GM19025 (cell line): ENCODE data around the gene EXD3.
"Not testable (repeated sequence)": the region's sequence is repeated elsewhere in the genome, so short reads cannot be mapped to it uniquely, and the experiment has no call there.

Experiments
- ATAC-seq: cut with Tn5 transposase; IDR thresholded peaks from one replicate; pipeline ENCODE4 v1.9.1; 2021; ENCODE audit warnings: mild to moderate bottlenecking, low read depth, moderate library complexity; ENCODE audit not compliant: unreplicated experiment

EXD3 gene

DNA sequence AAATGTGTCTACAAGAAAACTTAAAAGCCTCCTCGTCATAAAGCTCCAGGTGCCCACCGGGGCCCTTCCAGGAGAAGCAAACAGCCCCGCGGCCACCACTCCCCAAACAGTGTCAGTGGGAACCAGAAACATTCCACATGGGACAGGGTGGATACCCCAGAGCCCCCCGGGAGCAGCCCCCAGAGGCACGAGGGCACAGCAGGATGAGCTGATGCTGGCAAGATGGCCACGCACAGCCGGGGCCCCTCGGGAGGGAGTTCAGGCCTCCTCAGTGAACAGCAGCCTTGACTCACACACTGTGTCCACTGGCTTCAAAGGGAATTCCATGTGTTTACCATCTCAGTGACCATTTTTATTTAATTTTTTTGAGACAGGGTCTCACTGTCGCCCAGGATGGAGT is 10.5 kb downstream of the EXD3 start:
- ATAC-seq: no peak

DNA sequence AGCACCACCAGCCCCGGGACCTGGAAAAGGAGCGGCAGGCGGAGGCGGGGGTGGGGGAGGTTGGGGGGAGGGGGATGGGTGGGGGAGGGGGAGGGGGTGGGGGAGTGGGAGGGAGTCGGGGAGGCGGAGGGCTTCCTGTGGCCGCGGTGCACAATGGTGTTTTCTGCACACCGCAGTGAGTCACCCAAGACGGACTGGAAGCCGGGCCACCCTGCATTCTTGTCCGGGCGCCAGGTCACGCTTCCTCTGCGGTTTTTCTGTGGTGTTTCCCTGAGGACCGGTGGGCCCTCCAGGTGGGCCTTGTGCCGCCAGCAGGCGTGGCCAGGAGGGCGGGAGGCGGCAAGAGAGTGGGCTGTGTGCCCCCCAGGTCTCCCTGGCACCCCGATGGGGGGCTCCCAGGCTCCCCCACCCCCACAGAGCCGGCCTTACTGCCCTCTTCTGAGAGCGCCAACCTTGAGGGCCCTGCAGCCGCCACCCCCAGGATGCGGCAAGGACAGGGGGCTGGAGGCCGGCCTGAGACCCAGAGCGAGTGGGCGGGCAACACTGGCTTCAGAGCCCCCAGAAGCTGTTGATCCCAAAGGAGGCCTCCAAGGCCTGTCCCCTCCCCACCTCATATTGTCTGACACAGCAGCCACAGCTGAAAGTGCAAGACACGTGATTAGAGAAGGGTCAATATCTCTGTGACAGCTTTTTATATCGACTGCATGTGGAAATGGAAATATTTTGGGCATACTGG is 11.1 kb downstream of the EXD3 start:
- no peak for ATAC-seq

DNA sequence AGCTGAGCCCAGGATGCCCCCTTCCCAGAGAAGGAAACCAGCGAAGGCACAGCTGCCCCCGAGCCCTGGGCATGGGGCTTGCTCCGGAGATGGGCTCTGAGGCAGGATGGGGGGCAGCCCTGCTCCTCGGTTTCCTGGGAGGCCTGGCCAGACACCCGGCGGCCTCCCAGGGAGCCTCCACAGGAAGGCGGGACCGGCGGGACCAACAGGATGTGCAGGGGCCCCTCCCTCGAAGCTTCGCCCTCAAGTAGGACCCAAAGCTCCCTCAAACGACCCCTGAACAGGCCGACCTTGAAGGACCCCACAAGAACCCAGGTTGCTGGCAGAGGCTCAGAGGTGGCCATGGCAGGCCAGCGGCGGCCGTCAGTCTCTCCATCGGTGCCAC is 11.7 kb downstream of the EXD3 start:
- no peak for ATAC-seq

DNA sequence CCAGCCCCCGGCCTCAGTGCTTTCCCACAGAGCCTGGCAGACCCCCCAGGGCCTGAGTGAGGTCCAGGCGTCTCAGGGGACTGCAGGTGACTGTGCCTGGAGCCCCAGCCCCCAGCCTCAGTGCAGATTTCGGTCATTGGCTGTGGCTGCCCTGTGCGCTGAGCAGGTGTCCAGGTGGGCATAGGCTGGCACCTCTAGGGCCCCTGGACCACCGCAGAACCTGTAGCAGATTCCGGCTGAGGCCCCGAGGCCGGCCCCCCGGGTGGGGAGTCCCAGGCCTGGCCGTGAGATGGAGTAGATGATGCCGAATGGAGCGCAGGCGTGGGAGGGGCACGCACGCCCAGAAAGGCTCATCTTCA is 12.1 kb downstream of the EXD3 start:
- no peak for ATAC-seq

DNA sequence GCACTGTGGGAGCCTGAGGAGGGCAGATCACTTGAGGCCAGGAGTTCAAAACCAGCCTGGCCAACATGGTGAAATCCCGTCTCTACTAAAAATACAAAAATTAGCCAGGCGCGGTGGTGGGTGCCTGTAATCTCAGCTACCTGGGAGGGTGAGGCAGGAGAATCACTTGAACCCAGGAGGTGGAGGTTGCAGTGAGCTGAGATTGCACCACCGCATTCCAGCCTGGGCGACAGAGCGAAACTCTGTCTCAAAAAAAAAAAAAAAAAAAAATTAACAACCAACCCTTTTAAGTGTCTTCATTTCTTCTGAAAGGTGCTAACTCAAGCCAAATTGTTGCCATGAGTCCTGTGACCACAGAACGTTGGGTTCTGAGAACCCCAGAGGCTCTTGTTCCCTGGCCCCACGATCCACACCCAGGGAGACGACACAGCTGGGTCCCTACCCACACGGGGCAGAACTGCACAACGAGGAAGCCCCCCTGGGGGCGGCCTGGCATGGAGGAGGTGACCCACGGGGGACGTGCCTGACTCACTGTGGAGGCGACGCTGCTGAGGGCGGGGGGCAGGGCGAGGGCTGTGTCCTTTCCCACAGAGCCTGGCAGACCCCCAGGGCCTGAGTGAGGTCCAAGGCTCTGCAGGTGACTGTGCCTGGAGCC is 12.6 kb downstream of the EXD3 start:
- ATAC-seq: not testable (repeated sequence)

DNA sequence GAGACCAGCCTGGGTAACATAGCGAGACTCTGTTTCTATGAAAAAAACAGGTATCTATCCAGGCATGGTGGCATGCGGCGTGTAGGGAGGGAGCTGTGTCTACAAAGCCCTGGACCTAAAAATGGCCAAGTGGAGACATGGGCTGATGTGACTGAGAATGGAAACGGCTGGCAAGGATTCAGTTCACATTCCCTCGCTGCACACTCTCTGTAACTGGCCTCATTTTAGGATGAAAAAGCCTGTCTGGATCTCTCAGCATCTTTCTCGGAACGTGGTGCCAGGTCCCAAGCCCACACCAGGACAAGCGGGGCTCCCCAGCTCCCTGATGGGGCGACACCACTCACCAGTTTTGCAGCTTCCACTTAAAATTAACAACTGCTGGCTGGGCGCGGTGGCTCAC is 13.4 kb downstream of the EXD3 start:
- no peak for ATAC-seq

DNA sequence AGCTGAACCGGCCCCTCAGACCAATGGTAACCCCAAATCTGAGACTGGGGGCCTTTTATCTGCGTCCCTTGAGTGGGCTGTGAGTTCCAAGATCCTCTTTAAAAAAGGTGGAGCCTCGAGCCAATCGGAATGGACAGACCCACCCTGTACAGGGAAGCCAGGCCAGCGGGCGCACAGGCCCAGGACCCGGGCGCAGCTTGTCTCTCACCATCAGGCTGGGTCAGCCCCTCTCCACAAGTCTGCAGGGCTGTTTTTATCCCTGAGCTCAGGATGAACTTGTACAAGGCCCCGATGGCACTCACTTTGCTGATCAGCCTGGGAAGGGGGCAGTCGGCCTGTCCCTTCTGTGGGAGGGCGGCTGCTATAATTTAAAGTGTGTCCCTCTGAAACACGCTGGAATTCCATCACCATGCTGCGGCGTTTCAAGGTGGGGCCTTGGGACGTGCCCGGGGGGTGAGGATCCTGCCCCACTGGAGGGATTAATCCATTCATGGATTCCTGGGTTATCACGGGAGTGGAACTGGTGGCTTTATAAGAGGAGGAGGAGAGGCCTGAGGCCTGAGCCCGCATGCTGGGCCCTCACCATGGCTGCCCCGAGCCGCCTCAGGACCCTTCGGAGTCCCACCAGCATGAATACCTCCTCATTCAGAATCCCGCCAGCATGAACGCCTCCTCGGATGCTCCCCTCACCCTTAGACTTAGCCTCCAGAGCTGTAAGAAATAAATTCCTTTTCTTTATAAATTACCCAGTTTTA is 14.1 kb downstream of the EXD3 start:
- ATAC-seq: no peak

DNA sequence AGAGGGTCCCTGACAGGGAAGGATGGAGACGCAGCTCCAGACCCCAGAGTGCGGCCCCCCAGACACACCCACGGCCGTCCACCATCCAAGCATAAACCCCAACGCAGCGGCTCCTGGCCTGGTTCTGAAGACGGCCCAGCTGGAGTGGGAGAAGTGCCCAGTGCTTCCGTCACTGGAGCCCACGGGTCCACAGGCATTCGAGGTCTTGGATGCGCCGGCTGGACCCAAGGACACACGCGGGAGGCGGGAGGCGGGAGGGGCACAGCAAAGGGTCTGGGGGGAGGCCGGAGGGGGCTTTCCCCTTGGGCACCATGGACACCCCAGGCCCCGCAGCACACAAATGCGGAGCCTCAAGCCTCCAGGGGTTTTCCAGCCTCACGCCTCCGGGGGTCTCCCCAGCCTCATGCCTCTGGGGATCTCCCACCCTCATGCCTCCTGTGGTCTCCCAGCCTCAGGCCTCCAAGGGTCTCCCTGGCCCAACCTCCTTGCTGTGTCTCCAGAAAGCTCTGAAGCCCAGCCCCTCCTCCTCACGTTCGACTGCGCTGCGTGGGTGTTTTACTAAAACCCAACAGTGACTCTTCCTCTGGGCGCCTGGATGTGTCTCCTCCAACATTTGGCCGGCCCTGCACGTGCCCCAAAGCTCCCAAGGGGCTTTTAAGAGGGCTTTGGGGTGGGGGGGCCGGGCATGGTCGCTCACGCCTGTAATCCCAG is 15.2 kb downstream of the EXD3 start:
- no peak for ATAC-seq

DNA sequence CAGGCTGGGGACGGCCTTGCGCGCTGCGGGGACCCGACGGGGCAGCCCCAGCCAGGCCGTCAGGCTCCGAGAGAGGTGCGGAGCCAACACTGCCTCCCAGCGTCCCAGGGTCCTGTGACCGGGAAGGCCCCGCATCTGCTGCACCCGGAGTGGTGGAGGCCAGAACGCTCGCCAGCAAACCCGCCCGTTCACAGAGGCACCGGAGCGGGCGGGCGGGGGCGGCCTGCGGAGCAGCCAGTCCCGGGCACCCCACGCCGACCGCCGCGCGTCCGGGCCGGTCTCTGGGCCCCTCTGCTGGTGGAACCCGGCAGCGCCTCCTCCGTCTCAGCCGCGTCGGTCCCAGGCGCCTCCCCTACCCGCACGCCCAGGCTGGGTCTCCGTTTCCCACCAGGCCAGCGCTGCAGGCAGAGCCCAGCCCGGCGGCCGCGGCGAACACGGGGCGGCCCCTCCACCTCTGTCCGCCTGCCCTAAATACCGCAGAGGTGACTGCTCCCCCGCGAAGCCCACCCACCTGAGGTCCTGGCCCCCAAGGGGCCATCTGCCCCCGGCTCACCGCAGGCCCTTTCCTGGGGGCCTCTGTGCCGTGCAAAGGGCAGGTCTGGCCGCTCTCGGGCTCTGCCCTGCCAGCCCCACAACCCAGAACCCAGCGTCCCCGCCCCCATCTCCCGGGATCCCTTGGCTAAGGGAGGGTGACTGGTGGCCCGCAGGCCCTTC is 15.9 kb downstream of the EXD3 start:
- ATAC-seq: no peak

DNA sequence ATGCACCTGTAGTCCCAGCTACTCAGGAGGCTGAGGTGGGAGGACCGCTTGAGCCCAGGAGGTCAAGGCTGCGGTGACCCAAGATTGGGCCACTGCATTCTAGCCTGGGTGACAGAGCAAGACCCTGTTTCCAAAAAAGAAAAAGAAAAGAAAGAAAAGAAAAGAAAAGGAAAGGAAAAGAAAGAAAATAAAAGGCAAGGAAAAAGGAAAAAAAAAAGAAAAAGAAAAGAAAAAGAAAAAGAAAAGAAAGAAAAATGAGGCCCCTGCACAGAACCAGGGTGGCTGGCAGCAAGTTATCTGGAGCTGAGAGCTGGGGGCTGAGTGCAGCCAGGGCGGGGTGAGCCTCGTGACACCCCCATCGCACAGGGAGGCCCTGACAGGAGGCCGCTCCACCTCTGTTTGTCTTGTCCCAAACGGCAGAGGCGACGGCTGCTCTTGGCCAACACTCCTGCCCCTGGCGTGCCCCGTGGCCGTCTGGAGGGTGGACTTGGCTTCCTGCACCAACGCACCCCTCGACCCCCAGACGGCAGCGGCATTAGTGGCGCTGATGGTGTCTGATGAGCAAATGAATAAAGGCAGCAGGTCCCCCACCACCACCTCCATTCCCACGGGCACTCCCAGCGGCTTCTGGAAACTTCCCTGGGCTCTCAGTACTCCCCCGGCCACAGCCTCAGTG is 16.7 kb downstream of the EXD3 start:
- no peak for ATAC-seq

DNA sequence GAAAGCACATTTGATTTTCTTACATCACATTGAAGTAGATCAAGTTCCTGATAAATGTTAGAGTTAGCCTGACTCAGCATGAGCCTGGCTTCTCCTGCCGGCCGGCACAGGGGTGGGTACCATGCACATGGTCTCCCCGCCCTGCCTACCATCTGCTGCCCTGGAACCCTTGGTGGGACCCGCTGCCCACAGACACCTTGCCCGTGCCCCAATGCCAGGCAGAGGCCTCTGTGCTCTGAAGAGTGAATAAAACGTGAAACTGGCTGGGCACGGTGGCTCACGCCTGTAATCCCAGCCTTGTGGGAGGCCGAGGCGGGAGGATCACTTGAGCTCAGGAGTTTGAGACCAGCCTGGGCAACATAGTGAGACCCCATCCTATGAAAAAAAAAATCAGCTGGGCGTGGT is 17.3 kb downstream of the EXD3 start:
- ATAC-seq: no peak

DNA sequence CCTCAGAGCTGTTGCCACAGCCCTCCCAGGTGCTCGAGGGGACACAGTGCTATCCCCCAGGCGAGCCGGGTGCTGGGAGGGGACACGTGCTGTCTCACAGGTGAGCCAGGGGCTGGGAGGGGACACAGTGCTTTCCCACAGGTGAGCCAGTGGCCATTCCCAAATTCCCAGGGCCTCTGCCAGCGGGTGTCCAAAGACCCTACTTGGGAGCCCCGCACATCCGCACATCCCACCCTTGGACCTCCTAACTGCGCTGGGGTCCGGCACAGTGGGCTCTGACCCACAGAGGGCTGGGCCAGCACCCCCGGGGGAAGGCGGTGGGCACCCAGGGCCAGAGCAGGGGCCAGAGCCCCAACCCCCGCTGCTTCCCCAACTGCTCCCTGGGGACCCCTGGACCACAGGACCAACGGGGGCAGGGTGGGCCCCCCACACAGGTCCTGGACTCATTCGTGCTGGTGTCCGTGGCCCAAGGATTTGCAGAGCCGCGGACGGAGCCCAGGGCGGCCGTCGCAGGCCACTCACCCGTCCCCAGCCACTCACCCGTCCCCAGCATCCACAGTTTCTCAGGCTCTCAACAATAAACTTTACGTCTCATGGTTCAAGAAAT is 17.9 kb downstream of the EXD3 start:
- no peak for ATAC-seq

DNA sequence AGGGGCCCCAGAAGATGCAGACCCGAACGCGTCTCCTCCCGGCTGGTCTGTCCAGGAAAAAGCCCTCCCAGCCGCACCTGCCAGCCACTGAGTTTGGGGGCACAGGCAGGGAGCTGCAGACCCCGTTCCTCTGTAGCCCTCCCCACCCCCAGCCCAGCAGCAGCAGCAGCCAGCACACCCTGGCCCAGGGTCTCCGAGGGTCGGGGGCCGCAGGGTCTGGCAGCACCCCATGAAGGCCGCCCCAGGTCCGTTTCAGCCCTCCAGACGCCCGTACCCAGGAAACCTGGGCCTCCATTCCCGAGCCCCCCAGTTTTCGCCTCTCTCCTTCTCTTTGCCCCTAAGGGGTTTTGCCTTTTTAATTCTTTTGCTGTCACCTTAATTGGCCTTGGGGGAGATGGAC is 19.7 kb downstream of the EXD3 start:
- ATAC-seq: no peak

DNA sequence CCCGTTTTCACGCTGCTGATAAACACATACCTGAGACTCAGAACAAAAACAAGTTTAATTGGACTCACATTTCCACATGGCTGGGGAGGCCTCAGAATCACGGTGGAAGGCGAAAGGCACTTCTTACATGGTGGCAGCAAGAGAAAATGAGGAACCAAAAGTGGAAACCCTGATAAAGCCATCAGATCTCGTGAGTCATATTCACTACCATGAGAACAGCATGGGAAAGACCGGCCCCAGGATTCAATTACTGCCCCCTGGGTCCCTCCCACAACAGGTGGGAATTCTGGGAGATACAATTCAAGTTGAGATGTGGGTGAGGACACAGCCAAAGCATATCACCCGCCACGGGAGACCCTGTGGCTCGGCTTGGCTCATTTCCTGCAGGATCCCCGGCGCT is 20.2 kb downstream of the EXD3 start:
- ATAC-seq: no peak

DNA sequence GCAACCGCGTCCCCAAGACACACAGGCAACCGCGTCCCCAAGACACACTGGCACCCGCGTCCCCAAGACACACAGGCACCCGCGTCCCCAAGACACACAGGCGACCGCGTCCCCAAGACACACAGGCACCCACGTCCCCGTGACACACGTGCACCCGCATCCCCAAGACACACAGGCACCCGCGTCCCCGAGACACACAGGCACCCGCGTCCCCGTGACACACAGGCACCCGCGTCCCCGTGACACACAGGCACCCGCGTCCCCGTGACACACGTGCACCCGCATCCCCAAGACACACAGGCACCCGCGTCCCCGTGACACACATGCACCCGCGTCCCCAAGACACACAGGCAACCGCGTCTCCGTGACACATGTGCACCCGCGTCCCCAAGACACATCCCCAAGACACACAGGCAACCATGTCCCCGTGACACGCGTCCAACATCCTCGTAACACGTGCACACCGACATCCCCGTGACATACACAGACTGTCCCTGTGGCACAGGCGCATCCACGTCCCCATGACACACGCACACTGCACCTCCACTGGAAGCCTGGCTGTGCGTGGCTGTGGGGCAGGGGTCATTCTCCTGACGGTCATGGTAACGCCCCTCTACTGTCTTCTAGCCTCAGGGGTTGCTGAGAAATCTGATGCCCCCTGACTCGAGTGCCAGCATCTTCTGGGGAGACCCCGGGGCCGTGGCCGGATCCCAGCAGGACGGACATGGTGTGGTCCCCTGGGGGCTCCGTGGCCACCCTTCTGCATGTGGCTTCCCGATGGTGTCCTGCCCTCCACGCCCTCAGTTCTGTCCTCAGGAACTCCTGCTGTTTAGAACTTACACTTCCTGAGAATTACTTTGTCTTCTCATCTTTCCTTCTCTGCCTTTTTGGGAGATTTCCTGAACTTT is 24.1 kb downstream of the EXD3 start:
- ATAC-seq: no peak

DNA sequence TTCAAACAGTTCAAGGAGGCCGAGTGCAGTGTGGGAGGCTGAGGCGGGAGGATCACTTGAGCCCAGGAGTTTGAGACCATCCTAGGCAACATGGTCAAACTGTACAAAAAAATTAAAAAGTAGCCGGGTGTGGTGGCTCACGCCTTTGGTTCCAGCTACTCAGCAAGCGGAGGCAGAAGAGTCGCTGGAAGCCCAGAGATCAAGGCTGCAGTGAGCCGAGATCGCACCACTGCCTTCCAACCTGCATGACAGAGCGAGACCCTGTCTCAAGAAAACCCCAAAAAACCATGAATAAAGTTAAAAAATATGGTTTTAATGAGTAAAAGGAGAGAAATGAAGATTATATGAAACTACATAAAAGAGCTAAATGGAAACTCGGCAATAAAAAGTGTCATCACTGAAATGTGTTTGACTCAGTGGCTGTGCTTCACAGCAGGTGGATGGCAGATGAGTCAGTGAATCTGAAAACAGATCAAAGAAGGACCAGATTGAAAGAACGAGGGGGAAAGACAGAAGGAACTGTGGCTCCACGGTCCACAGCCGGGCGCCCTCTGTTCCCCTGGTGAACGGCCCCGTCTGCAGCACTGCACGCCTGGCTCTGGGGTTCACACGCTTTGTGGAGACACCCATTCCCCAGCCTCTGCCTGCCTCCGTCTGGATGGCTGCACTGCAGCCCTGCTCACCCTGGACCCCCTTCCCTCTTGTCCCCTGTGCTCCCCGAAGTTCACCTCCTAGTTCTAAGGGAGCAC is 25.1 kb downstream of the EXD3 start:
- ATAC-seq: no peak

DNA sequence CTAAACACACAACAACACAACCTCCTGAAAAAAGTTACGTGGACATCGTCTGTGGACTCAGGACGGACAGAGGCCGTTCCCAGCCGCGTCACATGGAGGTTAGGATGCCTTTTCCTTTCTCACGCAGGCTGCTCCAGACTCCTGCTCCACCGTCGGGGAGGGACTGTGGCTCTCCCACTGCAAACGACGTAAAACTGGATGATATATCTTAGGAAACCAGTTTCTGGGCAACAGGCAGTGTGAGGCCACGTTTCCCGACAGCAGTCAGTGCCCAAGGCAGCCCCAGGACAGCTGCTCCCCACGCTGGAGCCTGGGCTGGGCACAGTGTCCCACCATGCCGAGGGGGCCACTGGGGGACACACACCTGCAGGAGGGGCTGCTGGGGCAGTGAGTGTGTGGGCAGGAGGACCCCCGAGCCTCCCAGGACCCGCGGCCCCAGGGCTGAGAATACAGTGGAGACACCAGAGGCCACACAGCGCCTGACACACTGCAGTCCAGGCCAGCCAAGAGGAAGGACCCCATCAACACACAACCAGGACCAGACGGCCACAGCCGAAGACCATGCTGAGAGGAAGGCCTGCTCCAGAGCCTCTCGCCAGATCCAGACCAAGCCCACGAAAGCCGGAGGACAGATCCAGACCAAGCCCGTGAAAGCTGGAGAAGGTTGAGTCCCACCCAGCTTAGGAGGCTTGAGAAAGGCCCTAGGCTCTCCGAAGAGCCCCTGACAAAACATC is 26.2 kb downstream of the EXD3 start:
- ATAC-seq: no peak
